Right ventricle myocardium inferior (tissue), 1 donor: ENCODE measurements around the gene BANF2. TPM values are rescaled to one million over a fixed set of nuclear protein-coding genes. Genes with fewer than 3 reads are reported as not detected.
"Not testable (repeated sequence)": the region's sequence is repeated elsewhere in the genome, so short reads cannot be mapped to it uniquely, and the experiment has no call there.

ENCODE experiments used
- ATAC-seq: fragments of 200-7000 bp; cut with Tn5 transposase; one replicate; pipeline ENCODE4 v1.9.1; 2020; ENCODE audit warnings: mild to moderate bottlenecking, moderate library complexity
- DNase-seq: peaks from one replicate; pipeline ENCODE4 v3.0.0; 2021; ENCODE audit errors: missing footprints
- intact Hi-C: fragments of 100-400 bp; cut with DNase I; formaldehyde crosslinking; loops from one replicate; pipeline ENCODE4 v1.11.0; 2022
- total RNA-seq: library from RNA; stranded (reverse); fragmentation: NEBNext Ultra II Directional; extraction: Animal tissue kit (Norgen Biotek cat#: 25700); gene quantifications from one replicate; pipeline ENCODE4 v1.2.1, GENCODE V29; 2021
- donor health status: DM: no; HTN: yes; CAD: no; lungs with severe emphysema.

BANF2 gene
- total RNA-seq, 1 donor from 2014 or later: not detected

GRCh38 chr20:17698384-17698783 is 1.4 kb upstream of the BANF2 start:
- DNase-seq: no peak
- intact Hi-C loops: no loop called here
- no peak for ATAC-seq

- intact Hi-C loops: no loop called here
- no peak for DNase-seq
- no peak for ATAC-seq
Observed at GRCh38 chr20:17700637-17701036, 871 bp downstream of the BANF2 start.

GRCh38 chr20:17701826-17702225 is 2.1 kb downstream of the BANF2 start:
- no peak for DNase-seq
- intact Hi-C loops: no loop called here
- no peak for ATAC-seq

- intact Hi-C loops: no loop called here
- ATAC-seq (no peak), DNase-seq (no peak)
Observed at GRCh38 chr20:17704589-17705317, 5.0 kb downstream of the BANF2 start.

- ATAC-seq (no peak), DNase-seq (no peak)
- intact Hi-C loops: no loop called here
Observed at GRCh38 chr20:17705916-17706315, 6.2 kb downstream of the BANF2 start.

- intact Hi-C loops: no loop called here
- ATAC-seq (no peak), DNase-seq (no peak)
Observed at GRCh38 chr20:17706632-17707031, 6.9 kb downstream of the BANF2 start.

GRCh38 chr20:17707951-17708350 is 8.2 kb downstream of the BANF2 start:
- intact Hi-C loops, DNase-seq, ATAC-seq: not testable (repeated sequence)

GRCh38 chr20:17708675-17709360 is 9.1 kb downstream of the BANF2 start:
- intact Hi-C loops: no loop called here
- ATAC-seq (no peak), DNase-seq (no peak)

GRCh38 chr20:17709361-17710293 is 9.9 kb downstream of the BANF2 start:
- DNase-seq (no peak), ATAC-seq (no peak)
- intact Hi-C loops: no loop called here

- ATAC-seq: peak; percentile 72
- intact Hi-C loops: no loop called here
- no peak for DNase-seq
Observed at GRCh38 chr20:17710379-17711266, 10.9 kb downstream of the BANF2 start.

- ATAC-seq (no peak), DNase-seq (no peak)
- intact Hi-C loops: no loop called here
Observed at GRCh38 chr20:17711267-17711627, 11.5 kb downstream of the BANF2 start.

- DNase-seq (no peak), ATAC-seq (no peak)
- intact Hi-C loops: no loop called here
Observed at GRCh38 chr20:17712201-17712600, 12.4 kb downstream of the BANF2 start.

- ATAC-seq (no peak), DNase-seq (no peak)
- intact Hi-C loops: no loop called here
Observed at GRCh38 chr20:17712708-17713107, 12.9 kb downstream of the BANF2 start.

- ATAC-seq (no peak), DNase-seq (no peak)
- intact Hi-C loops: no loop called here
Observed at GRCh38 chr20:17714597-17714996, 14.8 kb downstream of the BANF2 start.

- DNase-seq (no peak), ATAC-seq (no peak)
- intact Hi-C loops: no loop called here
Observed at GRCh38 chr20:17715075-17715474, 15.3 kb downstream of the BANF2 start.

- ATAC-seq: no peak
- DNase-seq: no peak
- intact Hi-C loops: no loop called here
Observed at GRCh38 chr20:17716331-17716730, 16.6 kb downstream of the BANF2 start.

GRCh38 chr20:17720755-17721154 is 21.0 kb downstream of the BANF2 start:
- no peak for ATAC-seq
- intact Hi-C loops: no loop called here
- no peak for DNase-seq

GRCh38 chr20:17721802-17722486 is 22.2 kb downstream of the BANF2 start:
- ATAC-seq (no peak), DNase-seq (no peak)
- intact Hi-C loops: no loop called here
